ENCODE measurements around the gene TBC1D2B.

The TBC1D2B gene

GRCh38 chr15:78024519-78024870, 53.0 kb downstream of the TBC1D2B start:
- no peak for DNase-seq

- DNase-seq = no peak
Measured at GRCh38 chr15:78023865-78024518, 53.5 kb downstream of the TBC1D2B start.

GRCh38 chr15:78023081-78023665, 54.3 kb downstream of the TBC1D2B start:
- no peak for DNase-seq

- no peak for DNase-seq
Measured at GRCh38 chr15:78021761-78022160, 55.8 kb downstream of the TBC1D2B start.

- DNase-seq = no peak
Measured at GRCh38 chr15:78020007-78020406, 57.5 kb downstream of the TBC1D2B start.

- DNase-seq = no peak
Measured at GRCh38 chr15:78018946-78019644, 58.4 kb downstream of the TBC1D2B start.

- DNase-seq = no peak
Measured at GRCh38 chr15:78018445-78018844, 59.1 kb downstream of the TBC1D2B start.

- no peak for DNase-seq
Measured at GRCh38 chr15:78016860-78017259, 60.7 kb downstream of the TBC1D2B start.

GRCh38 chr15:78012643-78013077, 64.9 kb downstream of the TBC1D2B start:
- no peak for DNase-seq

GRCh38 chr15:78010067-78010466, 67.4 kb downstream of the TBC1D2B start:
- no peak for DNase-seq

- DNase-seq = no peak
Measured at GRCh38 chr15:78007964-78008886, 69.3 kb downstream of the TBC1D2B start.

- DNase-seq = no peak
Measured at GRCh38 chr15:78007211-78007931, 70.1 kb downstream of the TBC1D2B start.

- peak in 1 of 2 experiments; percentile 30 for DNase-seq
Measured at GRCh38 chr15:78006567-78007205, 70.8 kb downstream of the TBC1D2B start.

GRCh38 chr15:78004919-78005634, 72.4 kb downstream of the TBC1D2B start:
- peak; percentile 91 to 92 for DNase-seq

- peak in 1 of 2 experiments; percentile 48 for DNase-seq
Measured at GRCh38 chr15:78004222-78004727, 73.2 kb downstream of the TBC1D2B start.

- DNase-seq = peak; percentile 95 to 97
Measured at GRCh38 chr15:78003539-78004008, 73.9 kb downstream of the TBC1D2B start.

GRCh38 chr15:78002996-78003395, 74.5 kb downstream of the TBC1D2B start:
- no peak for DNase-seq

- DNase-seq = no peak
Measured at GRCh38 chr15:78001656-78002055, 75.9 kb downstream of the TBC1D2B start.

GRCh38 chr15:78000927-78001249, 76.6 kb downstream of the TBC1D2B start:
- DNase-seq = no peak

GRCh38 chr15:78000091-78000926, 77.2 kb downstream of the TBC1D2B start:
- peak; percentile 39 to 74 for DNase-seq
